A549 (cell line): ENCODE data around the gene LCE6A.

ENCODE experiments used
- CHD2 ChIP-seq: fragments of 150-350 bp; IDR thresholded peaks from 2 replicates; pipeline ENCODE4 v1.6.1; 2014; ENCODE audit warnings: low read length; ENCODE audit not compliant: partially characterized antibody
- EP300 ChIP-seq, 2 experiments: fragments of >200 bp; sonication (Bioruptor Twin); formaldehyde crosslinking; IDR thresholded peaks; 2 replicates in 1 of 2; 3 replicates in 1 of 2; pipeline ENCODE4 v1.6.1; 2016 to 2017
- JUN ChIP-seq, 2 experiments: fragments of >200 bp; sonication (Bioruptor Twin); formaldehyde crosslinking; IDR thresholded peaks; 2 replicates in 1 of 2; 3 replicates in 1 of 2; pipeline ENCODE4 v1.6.1; 2016 to 2017
- JUNB ChIP-seq: fragments of >200 bp; sonication (Bioruptor Twin); formaldehyde crosslinking; IDR thresholded peaks from 2 replicates; pipeline ENCODE4 v1.6.1; 2016
- RFX5 ChIP-seq: fragments of 450-650 bp; IDR thresholded peaks from 2 replicates; pipeline ENCODE4 v1.7.1; 2014; ENCODE audit warnings: antibody characterized with exemption, mild to moderate bottlenecking, moderate library complexity
- TF ChIP-seq, protein P1 (sequence below): fragments of >200 bp; sonication (Bioruptor Twin); formaldehyde crosslinking; IDR thresholded peaks from 3 replicates; pipeline ENCODE4 v1.5.1; 2016
- TF ChIP-seq, protein P2 (sequence below): fragments of 200-600 bp; sonication (generic); IDR thresholded peaks from 2 replicates; pipeline ENCODE4 v1.6.1; 2016; ENCODE audit warnings: antibody characterized with exemption, mild to moderate bottlenecking, moderate library complexity

DNA sequence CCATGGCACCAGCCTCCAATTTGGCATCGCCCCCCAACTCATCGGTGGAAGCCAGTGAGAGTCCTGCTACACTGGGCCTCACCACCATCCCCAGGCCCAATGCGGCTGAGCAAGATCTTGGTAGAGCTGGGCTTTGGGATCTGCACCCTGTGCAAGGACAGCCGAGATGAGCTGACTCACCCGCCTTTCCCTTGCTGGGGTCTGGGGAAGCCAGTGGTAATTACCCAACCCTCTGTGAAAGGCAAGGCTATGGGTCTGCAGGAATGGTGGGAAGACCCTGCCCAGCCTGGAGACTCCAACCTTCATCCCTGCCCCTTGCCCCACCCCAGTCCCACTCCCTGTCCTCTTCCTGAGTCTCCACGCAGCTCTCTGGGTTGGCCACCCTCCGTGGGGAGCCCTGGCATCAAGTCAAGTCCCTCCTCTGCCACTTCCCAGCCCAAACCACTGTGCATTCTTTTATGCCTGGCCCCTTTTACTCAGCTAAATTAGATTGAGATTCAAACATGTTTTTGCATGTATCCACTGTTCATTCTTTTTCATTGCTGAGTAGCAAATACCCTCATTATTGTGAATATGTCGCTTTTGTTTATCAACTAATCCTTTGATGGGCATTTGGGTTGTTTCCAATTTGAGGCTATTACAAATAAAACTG, 44.2 kb downstream of the LCE6A start:
- TF ChIP-seq, protein P1, sequence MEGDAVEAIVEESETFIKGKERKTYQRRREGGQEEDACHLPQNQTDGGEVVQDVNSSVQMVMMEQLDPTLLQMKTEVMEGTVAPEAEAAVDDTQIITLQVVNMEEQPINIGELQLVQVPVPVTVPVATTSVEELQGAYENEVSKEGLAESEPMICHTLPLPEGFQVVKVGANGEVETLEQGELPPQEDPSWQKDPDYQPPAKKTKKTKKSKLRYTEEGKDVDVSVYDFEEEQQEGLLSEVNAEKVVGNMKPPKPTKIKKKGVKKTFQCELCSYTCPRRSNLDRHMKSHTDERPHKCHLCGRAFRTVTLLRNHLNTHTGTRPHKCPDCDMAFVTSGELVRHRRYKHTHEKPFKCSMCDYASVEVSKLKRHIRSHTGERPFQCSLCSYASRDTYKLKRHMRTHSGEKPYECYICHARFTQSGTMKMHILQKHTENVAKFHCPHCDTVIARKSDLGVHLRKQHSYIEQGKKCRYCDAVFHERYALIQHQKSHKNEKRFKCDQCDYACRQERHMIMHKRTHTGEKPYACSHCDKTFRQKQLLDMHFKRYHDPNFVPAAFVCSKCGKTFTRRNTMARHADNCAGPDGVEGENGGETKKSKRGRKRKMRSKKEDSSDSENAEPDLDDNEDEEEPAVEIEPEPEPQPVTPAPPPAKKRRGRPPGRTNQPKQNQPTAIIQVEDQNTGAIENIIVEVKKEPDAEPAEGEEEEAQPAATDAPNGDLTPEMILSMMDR: no peak
- TF ChIP-seq CHD2 (no peak), JUN (IDR thresholded peaks at IDR 0.05) (no peak), EP300 (IDR thresholded peaks at IDR 0.05) (no peak), RFX5 (no peak), JUNB (no peak)
- TF ChIP-seq, protein P2, sequence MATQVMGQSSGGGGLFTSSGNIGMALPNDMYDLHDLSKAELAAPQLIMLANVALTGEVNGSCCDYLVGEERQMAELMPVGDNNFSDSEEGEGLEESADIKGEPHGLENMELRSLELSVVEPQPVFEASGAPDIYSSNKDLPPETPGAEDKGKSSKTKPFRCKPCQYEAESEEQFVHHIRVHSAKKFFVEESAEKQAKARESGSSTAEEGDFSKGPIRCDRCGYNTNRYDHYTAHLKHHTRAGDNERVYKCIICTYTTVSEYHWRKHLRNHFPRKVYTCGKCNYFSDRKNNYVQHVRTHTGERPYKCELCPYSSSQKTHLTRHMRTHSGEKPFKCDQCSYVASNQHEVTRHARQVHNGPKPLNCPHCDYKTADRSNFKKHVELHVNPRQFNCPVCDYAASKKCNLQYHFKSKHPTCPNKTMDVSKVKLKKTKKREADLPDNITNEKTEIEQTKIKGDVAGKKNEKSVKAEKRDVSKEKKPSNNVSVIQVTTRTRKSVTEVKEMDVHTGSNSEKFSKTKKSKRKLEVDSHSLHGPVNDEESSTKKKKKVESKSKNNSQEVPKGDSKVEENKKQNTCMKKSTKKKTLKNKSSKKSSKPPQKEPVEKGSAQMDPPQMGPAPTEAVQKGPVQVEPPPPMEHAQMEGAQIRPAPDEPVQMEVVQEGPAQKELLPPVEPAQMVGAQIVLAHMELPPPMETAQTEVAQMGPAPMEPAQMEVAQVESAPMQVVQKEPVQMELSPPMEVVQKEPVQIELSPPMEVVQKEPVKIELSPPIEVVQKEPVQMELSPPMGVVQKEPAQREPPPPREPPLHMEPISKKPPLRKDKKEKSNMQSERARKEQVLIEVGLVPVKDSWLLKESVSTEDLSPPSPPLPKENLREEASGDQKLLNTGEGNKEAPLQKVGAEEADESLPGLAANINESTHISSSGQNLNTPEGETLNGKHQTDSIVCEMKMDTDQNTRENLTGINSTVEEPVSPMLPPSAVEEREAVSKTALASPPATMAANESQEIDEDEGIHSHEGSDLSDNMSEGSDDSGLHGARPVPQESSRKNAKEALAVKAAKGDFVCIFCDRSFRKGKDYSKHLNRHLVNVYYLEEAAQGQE: no peak
